H1 (cell line): Measurements from ENCODE around the gene MCM3AP. TPM values are rescaled to one million over a fixed set of nuclear protein-coding genes. Genes with fewer than 3 reads are reported as not detected.

ENCODE experiments used
- CTCF ChIA-PET: fragments of 300-600 bp; sonication (Branson Sonifier 250); formaldehyde crosslinking; loops from one replicate; lab custom pipeline; 2021; ENCODE audit not compliant: partially characterized antibody; lab: Charles Lee
- POLR2A ChIA-PET: fragments of 300-600 bp; sonication (Branson Sonifier 250); formaldehyde crosslinking; loops from one replicate; lab custom pipeline; 2021; ENCODE audit warnings: inconsistent platforms; ENCODE audit not compliant: partially characterized antibody; lab: Charles Lee
- DNase-seq, 2 experiments: peaks; one replicate each; pipeline versions ENCODE4 v3.0.0 to v3.0.0-alpha.2; 2010 to 2022; ENCODE audit warnings: low spot score in 2 of 2, low read depth in 1 of 2, mixed read lengths in 1 of 2
- FAIRE-seq: peaks from 2 replicates; lab custom pipeline; 2011; peaks lifted over from hg19 to GRCh38; lab: Jason Lieb, UNC
- H2AFZ ChIP-seq: 2 replicates; pipeline ENCODE4 v1.8.1; 2012; ENCODE audit warnings: low read length, inconsistent platforms
- H2AK5ac ChIP-seq: 2 replicates; pipeline ENCODE4 v1.6.1; 2013; ENCODE audit warnings: low read depth, low read length
- H2BK120ac ChIP-seq: replicated peaks from 2 replicates; pipeline ENCODE3; 2013; ENCODE audit warnings: low read depth, low read length, inconsistent platforms
- H2BK12ac ChIP-seq: 2 replicates; pipeline ENCODE4 v1.6.1; 2013; ENCODE audit warnings: low read depth, low read length
- H2BK15ac ChIP-seq: 2 replicates; pipeline ENCODE4 v1.6.1; 2013; ENCODE audit warnings: low read length
- H2BK20ac ChIP-seq: 2 replicates; pipeline ENCODE4 v1.6.1; 2013; ENCODE audit warnings: low read length
- H2BK5ac ChIP-seq: 2 replicates; pipeline ENCODE4 v1.6.1; 2013; ENCODE audit warnings: low read depth, low read length
- H3K14ac ChIP-seq: 2 replicates; pipeline ENCODE4 v1.6.1; 2013; ENCODE audit warnings: inconsistent platforms; ENCODE audit not compliant: insufficient read length
- H3K18ac ChIP-seq: 2 replicates; pipeline ENCODE4 v1.6.1; 2013; ENCODE audit warnings: low read length; ENCODE audit errors: extremely low read depth
- H3K23ac ChIP-seq: 2 replicates; pipeline ENCODE4 v1.6.1; 2013; ENCODE audit warnings: inconsistent platforms; ENCODE audit not compliant: insufficient read length
- H3K23me2 ChIP-seq: 2 replicates; pipeline ENCODE4 v1.6.1; 2013; ENCODE audit warnings: low read depth, low read length
- H3K27ac ChIP-seq: 2 replicates; pipeline ENCODE4 v1.6.1; 2011; ENCODE audit warnings: low read depth, low read length, inconsistent platforms
- H3K27me3 ChIP-seq, 4 experiments: replicated peaks in 1 of 4; 1 replicate in 1 of 4; 2 replicates in 3 of 4; pipeline versions ENCODE4 v1.6.1 to v1.8.1; 2011 to 2013; ENCODE audit warnings: low read length in 3 of 4, mild to moderate bottlenecking in 3 of 4, inconsistent platforms in 2 of 4, mixed read lengths in 2 of 4, moderate library complexity in 1 of 4; ENCODE audit not compliant: control insufficient read depth in 3 of 4, insufficient read depth in 3 of 4; ENCODE audit errors: extremely low read depth in 1 of 4
- H3K36me3 ChIP-seq, 4 experiments: 2 replicates each; pipeline versions ENCODE4 v1.6.1 to v1.8.1; 2011 to 2013; ENCODE audit warnings: mild to moderate bottlenecking in 4 of 4, low read length in 3 of 4, moderate library complexity in 2 of 4, control low read depth in 1 of 4, inconsistent platforms in 1 of 4; ENCODE audit not compliant: insufficient read depth in 4 of 4, control insufficient read depth in 2 of 4
- H3K4ac ChIP-seq: replicated peaks from 2 replicates; pipeline ENCODE3; 2013; ENCODE audit warnings: low read length, low read depth, mixed read lengths, inconsistent platforms; ENCODE audit not compliant: insufficient read length
- H3K4me1 ChIP-seq, 4 experiments: replicated peaks in 1 of 4; 1 replicate in 1 of 4; 2 replicates in 3 of 4; pipeline versions ENCODE4 v1.6.1 to v1.8.1; 2011 to 2013; ENCODE audit warnings: low read length in 3 of 4, inconsistent platforms in 2 of 4, mixed read lengths in 1 of 4; ENCODE audit not compliant: insufficient read depth in 4 of 4, control insufficient read depth in 3 of 4
- H3K4me2 ChIP-seq, 2 experiments: 2 replicates each; pipeline versions ENCODE4 v1.6.1 to v1.8.1; 2011 to 2013; ENCODE audit warnings: low read depth in 2 of 2, low read length in 2 of 2, control low read depth in 1 of 2, inconsistent platforms in 1 of 2, mild to moderate bottlenecking in 1 of 2; ENCODE audit not compliant: insufficient read depth in 1 of 2
- H3K4me3 ChIP-seq, 4 experiments: fragments of 200-600, 300-600 bp in 1 of 4; sonication (generic), shearing (Covaris generic), sonication (Bioruptor Twin) in 1 of 4; 2 replicates each; pipeline versions ENCODE4 v1.5.1 to v1.8.1; 2011 to 2016; ENCODE audit warnings: low read length in 4 of 4, low read depth in 3 of 4, control low read depth in 2 of 4, inconsistent platforms in 2 of 4, mild to moderate bottlenecking in 2 of 4, mixed read lengths in 1 of 4, moderate library complexity in 1 of 4; ENCODE audit not compliant: insufficient read depth in 2 of 4; ENCODE audit errors: extremely low read depth in 1 of 4
- H3K56ac ChIP-seq: replicated peaks from 2 replicates; pipeline ENCODE3; 2013; ENCODE audit warnings: low read depth, mild to moderate bottlenecking, mixed read lengths, low read length, inconsistent platforms; ENCODE audit not compliant: insufficient read length
- H3K79me1 ChIP-seq: 2 replicates; pipeline ENCODE4 v1.6.1; 2013; ENCODE audit warnings: low read depth, low read length, control low read depth
- H3K79me2 ChIP-seq, 2 experiments: 2 replicates each; pipeline versions ENCODE4 v1.6.1 to v1.8.1; 2012 to 2013; ENCODE audit warnings: low read length in 2 of 2, mild to moderate bottlenecking in 2 of 2, inconsistent platforms in 1 of 2; ENCODE audit not compliant: insufficient read depth in 2 of 2, control insufficient read depth in 1 of 2
- H3K9ac ChIP-seq, 4 experiments: replicated peaks in 1 of 4; 1 replicate in 1 of 4; 2 replicates in 3 of 4; pipeline versions ENCODE4 v1.6.1 to v1.8.1; 2011 to 2013; ENCODE audit warnings: low read depth in 3 of 4, low read length in 3 of 4, control low read depth in 2 of 4, mild to moderate bottlenecking in 2 of 4, moderate library complexity in 2 of 4, inconsistent platforms in 1 of 4; ENCODE audit errors: extremely low read depth in 1 of 4
- H3K9me3 ChIP-seq, 2 experiments: 2 replicates each; pipeline versions ENCODE4 v1.6.1 to v1.8.1; 2012 to 2013; ENCODE audit warnings: mild to moderate bottlenecking in 2 of 2, moderate library complexity in 2 of 2, control low read depth in 1 of 2, inconsistent platforms in 1 of 2, low read depth in 1 of 2, low read length in 1 of 2, mixed read lengths in 1 of 2; ENCODE audit not compliant: insufficient read depth in 2 of 2
- H4K20me1 ChIP-seq, 2 experiments: replicated peaks in 1 of 2; 2 replicates each; pipeline versions ENCODE3 to v1.8.1; 2011 to 2013; ENCODE audit warnings: inconsistent platforms in 2 of 2, low read length in 2 of 2, mild to moderate bottlenecking in 1 of 2; ENCODE audit not compliant: insufficient read depth in 2 of 2, control insufficient read depth in 1 of 2
- H4K5ac ChIP-seq: 2 replicates; pipeline ENCODE4 v1.6.1; 2013; ENCODE audit warnings: low read length, low read depth, mixed read lengths, inconsistent platforms; ENCODE audit not compliant: insufficient read length
- H4K8ac ChIP-seq: 2 replicates; pipeline ENCODE4 v1.8.0; 2013; ENCODE audit warnings: mild to moderate bottlenecking, moderate library complexity, low read length, inconsistent platforms; ENCODE audit not compliant: insufficient read depth; ENCODE audit errors: extremely low read depth
- H4K91ac ChIP-seq: replicated peaks from 2 replicates; pipeline ENCODE3; 2013; ENCODE audit warnings: low read length, mixed read lengths, inconsistent platforms; ENCODE audit not compliant: insufficient read length
- CBX5 ChIP-seq: fragments of 300-800, 300-1000 bp; sonication (generic); IDR thresholded peaks from 2 replicates; pipeline ENCODE4 v1.7.1; 2016; ENCODE audit warnings: antibody characterized with exemption, low read length, low read depth
- EGR1 ChIP-seq: IDR thresholded peaks from 2 replicates; pipeline ENCODE4 v1.6.1; 2011; ENCODE audit warnings: low read depth, low read length, borderline replicate concordance
- HDAC2 ChIP-seq, 2 experiments: fragments of 300-600 bp in 1 of 2; sonication (generic) in 1 of 2; IDR thresholded peaks; 2 replicates each; pipeline ENCODE4 v1.6.1; 2011 to 2012; ENCODE audit warnings: low read depth in 2 of 2, low read length in 2 of 2, mild to moderate bottlenecking in 2 of 2, moderate library complexity in 2 of 2, borderline replicate concordance in 1 of 2, inconsistent platforms in 1 of 2
- JUN ChIP-seq: IDR thresholded peaks from 2 replicates; pipeline ENCODE4 v1.6.1; 2011; ENCODE audit warnings: low read depth, mild to moderate bottlenecking, improper control_type of control experiment, low read length
- JUND ChIP-seq: IDR thresholded peaks from 2 replicates; pipeline ENCODE4 v1.6.1; 2011; ENCODE audit warnings: mild to moderate bottlenecking, improper control_type of control experiment, low read length
- POU5F1 ChIP-seq: IDR thresholded peaks from 2 replicates; pipeline ENCODE4 v1.6.1; 2011; ENCODE audit warnings: low read depth, mild to moderate bottlenecking, low read length, moderate library complexity
- WGBS, 2 experiments: shearing (Covaris generic) in 1 of 2; methylation state at CpG; one replicate each; pipeline versions ENCODE4 v1.1.6 to v1.1.7; 2013 to 2015; ENCODE audit warnings: low lambda C conversion rate in 2 of 2, mixed read lengths in 2 of 2, inconsistent platforms in 1 of 2, low coverage in 1 of 2, missing lambda C conversion rate in 1 of 2; ENCODE audit not compliant: insufficient replicate concordance in 2 of 2, insufficient coverage in 1 of 2, insufficient read length in 1 of 2; ENCODE audit errors: extremely low coverage in 1 of 2, missing lambda C conversion rate in 1 of 2; 5-methylcytosine and 5-hydroxymethylcytosine counted together
- polyA plus RNA-seq, 7 experiments: library from polyadenylated mRNA; depleted of rRNA in 3 of 7; stranded (reverse) in 5 of 7; unstranded in 2 of 7; fragments of >200 nt in 5 of 7; fragments of 200-250 nt in 2 of 7; gene quantifications; 1 replicate in 5 of 7; 2 replicates in 1 of 7; 4 replicates in 1 of 7; pipeline versions ENCODE4 v1.2.1 to v1.2.3, GENCODE V29; 2011 to 2013; ENCODE audit warnings: missing spikeins in 2 of 7, mixed read lengths in 2 of 7
- total RNA-seq: library from RNA; stranded (reverse); fragmentation: NEBNext Ultra II Directional; extraction: Animal tissue kit (Norgen Biotek cat#: 25700); gene quantifications from 2 replicates; pipeline ENCODE4 v1.2.1, GENCODE V29; 2021
- TF ChIP-seq, protein P1 (sequence below): IDR thresholded peaks from 2 replicates; pipeline ENCODE4 v1.6.1; 2011; ENCODE audit warnings: low read depth, mild to moderate bottlenecking, low read length; ENCODE audit not compliant: insufficient read depth

MCM3AP gene
- total and polyA plus RNA-seq, 2 of the 8 experiments (the other 6 are each of a cell fraction or from before 2014, with no cell fraction given) = 37.2 to 119 TPM

DNA sequence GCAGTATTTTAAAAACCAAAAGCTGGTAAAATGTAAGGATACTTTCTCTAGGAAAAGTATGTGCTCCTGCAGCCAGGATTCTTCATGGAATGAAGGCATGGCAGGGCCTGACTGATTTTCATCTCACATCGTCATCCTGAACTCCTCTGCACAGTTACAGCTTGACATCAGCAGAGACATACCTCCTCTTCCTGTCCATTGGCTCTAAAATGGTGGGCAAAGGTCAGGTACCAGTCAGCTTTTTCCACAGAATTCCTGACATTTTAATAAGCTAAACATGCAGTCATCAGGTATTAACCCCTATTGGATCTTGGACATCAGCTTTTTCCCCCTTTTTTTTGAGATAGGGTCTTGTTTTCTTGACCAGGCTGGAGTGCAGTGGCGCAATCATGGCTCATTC, 44.4 kb upstream of the MCM3AP start:
- Histone ChIP-seq H3K4me1 (no peaks in the 10 kb centered on the region; a peak in 4 of 7 replicates), H3K23me2 (peaks cover 3% of the 10 kb centered on the region), H2BK120ac (no peak overlapping the region), H3K18ac (no peak overlapping the region), H3K4ac (no peak overlapping the region), H4K91ac (no peak overlapping the region), H2AK5ac (no peak overlapping the region), H3K36me3 (peaks cover 2 to 32% (median 21%) of the 10 kb centered on the region in 4 experiments; a peak in 7 of 8 replicates), H3K14ac (no peak overlapping the region), H3K79me1 (peaks cover 7% of the 10 kb centered on the region), H2BK5ac (no peak overlapping the region), H2BK20ac (no peak overlapping the region), H4K8ac (no peak overlapping the region), H3K9ac (no peak overlapping the region), H4K20me1 (peaks cover 0 to 6% of the 10 kb centered on the region in 2 experiments), H3K23ac (no peak overlapping the region), H3K27me3 (no peaks in the 10 kb centered on the region), H4K5ac (no peak overlapping the region), H3K4me2 (no peak overlapping the region), H2AFZ (no peak overlapping the region), H2BK15ac (no peak overlapping the region), H3K56ac (no peak overlapping the region), H3K4me3 (no peak overlapping the region), H3K27ac (no peak overlapping the region), H3K9me3 (no peaks in the 10 kb centered on the region), H3K79me2 (peaks cover 0 to 48% of the 10 kb centered on the region in 2 experiments; a peak in 3 of 4 replicates), H2BK12ac (no peak overlapping the region)
- WGBS, 2 experiments = 98% methylated on average over 2 of the region's 2 CpGs; no CpG with 5 or more reads in 1 of the 2 experiments
- ChIA-PET POLR2A (no interaction called here), CTCF (interaction anchor here (0.7 to 0.8 kb wide), 2 partner anchors 14 to 106 kb away, joined by 3 to 4 read pairs; no protein-coding TSS in a partner anchor)
- DNase-seq (no peak), FAIRE-seq (no peak)
- no peak for TF ChIP-seq HDAC2 (IDR thresholded peaks at IDR 0.05; ENCODE audit: borderline replicate concordance in 1 of 2, low read depth in 2 of 2, low read length in 2 of 2)
- no peak for TF ChIP-seq JUND
- no peak for TF ChIP-seq EGR1
- TF ChIP-seq POU5F1 = no peak
- TF ChIP-seq, protein P1, sequence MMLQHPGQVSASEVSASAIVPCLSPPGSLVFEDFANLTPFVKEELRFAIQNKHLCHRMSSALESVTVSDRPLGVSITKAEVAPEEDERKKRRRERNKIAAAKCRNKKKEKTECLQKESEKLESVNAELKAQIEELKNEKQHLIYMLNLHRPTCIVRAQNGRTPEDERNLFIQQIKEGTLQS = no peak
- TF ChIP-seq JUN = no peak
- no peak for TF ChIP-seq CBX5
